ENCODE results near the gene ATP2B2.

DNA sequence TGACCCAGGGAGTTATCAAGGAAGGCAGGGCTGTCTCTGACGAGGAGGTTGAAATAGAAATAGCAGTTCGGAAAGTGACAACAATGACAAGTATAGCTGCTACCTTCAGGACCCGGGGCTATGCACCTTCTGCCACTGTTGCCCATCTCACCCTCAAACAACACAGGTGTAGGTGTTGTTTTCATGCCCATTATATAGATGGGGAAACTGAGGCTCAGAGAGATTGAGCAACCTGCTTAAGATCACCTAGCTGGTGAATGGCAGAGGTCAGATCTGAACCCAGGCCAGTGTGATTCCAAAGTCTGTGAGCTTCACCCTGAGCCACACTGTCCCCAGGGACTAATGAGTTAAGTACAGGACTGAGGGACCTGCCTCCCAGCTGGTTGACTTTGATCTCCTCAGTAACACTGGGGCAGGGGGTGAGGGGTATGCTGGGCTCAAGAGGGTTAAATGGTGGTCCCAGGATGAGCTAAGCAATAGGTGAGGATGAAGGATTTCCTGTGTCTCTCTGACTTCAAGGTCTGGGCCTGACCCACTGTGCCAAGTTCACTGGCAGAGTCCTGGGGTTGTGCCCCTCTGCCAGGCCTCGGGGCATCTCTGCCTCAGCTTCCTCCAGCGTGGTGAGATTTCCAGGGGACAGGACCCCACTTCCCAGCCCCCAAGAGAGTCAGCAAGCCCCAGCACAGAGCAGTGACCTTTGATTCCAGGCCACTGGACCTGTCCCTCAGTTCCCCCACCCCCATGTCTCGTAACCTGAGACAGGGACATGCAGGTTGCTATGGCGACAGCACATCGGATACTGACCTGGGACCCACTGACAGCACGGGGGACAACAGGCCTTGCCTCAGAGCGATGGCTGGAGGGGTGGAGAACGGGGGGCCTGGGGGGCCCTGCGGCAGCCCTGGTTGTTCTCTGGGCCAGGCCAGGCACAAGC, 35.0 kb downstream of the ATP2B2 start:
- TF ChIP-seq, protein P1, sequence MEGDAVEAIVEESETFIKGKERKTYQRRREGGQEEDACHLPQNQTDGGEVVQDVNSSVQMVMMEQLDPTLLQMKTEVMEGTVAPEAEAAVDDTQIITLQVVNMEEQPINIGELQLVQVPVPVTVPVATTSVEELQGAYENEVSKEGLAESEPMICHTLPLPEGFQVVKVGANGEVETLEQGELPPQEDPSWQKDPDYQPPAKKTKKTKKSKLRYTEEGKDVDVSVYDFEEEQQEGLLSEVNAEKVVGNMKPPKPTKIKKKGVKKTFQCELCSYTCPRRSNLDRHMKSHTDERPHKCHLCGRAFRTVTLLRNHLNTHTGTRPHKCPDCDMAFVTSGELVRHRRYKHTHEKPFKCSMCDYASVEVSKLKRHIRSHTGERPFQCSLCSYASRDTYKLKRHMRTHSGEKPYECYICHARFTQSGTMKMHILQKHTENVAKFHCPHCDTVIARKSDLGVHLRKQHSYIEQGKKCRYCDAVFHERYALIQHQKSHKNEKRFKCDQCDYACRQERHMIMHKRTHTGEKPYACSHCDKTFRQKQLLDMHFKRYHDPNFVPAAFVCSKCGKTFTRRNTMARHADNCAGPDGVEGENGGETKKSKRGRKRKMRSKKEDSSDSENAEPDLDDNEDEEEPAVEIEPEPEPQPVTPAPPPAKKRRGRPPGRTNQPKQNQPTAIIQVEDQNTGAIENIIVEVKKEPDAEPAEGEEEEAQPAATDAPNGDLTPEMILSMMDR (IDR thresholded peaks at IDR 0.05) = no peak
- no peak for TF ChIP-seq POLR2A (IDR thresholded peaks at IDR 0.05)

Measured in right lobe of liver (tissue), 4 donors.